ENCODE results near the gene NFATC2.

- TF ChIP-seq, protein P1, sequence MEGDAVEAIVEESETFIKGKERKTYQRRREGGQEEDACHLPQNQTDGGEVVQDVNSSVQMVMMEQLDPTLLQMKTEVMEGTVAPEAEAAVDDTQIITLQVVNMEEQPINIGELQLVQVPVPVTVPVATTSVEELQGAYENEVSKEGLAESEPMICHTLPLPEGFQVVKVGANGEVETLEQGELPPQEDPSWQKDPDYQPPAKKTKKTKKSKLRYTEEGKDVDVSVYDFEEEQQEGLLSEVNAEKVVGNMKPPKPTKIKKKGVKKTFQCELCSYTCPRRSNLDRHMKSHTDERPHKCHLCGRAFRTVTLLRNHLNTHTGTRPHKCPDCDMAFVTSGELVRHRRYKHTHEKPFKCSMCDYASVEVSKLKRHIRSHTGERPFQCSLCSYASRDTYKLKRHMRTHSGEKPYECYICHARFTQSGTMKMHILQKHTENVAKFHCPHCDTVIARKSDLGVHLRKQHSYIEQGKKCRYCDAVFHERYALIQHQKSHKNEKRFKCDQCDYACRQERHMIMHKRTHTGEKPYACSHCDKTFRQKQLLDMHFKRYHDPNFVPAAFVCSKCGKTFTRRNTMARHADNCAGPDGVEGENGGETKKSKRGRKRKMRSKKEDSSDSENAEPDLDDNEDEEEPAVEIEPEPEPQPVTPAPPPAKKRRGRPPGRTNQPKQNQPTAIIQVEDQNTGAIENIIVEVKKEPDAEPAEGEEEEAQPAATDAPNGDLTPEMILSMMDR (IDR thresholded peaks at IDR 0.05; ENCODE audit: low read length), result no peak
- TF ChIP-seq EZH2 (IDR thresholded peaks at IDR 0.05; ENCODE audit: borderline replicate concordance, low read length), result no peak
These were observed 181.3 kb downstream of the NFATC2 start for GRCh38 chr20:51361258-51361657.
